Large intestine (tissue), 3 donors: ENCODE measurements around the gene PTGIS. TPM values are rescaled to one million over a fixed set of nuclear protein-coding genes. Genes with fewer than 3 reads are reported as not detected.

Experiments used
- DNase-seq, 2 donors: peaks; one replicate each; pipeline versions ENCODE4 v3.0.0 to v3.0.0-alpha.2; 2013
- H3K27ac ChIP-seq: one replicate; pipeline ENCODE4 v1.5.1; 2013; ENCODE audit warnings: low read length
- H3K27me3 ChIP-seq: 2 replicates; pipeline ENCODE4 v1.6.1; 2013; ENCODE audit warnings: low read length; ENCODE audit not compliant: control insufficient read depth, insufficient read depth
- H3K36me3 ChIP-seq: 2 replicates; pipeline ENCODE4 v1.6.1; 2013; ENCODE audit warnings: low read length; ENCODE audit not compliant: control insufficient read depth, insufficient read depth
- H3K4me1 ChIP-seq: one replicate; pipeline ENCODE4 v1.6.1; 2013; ENCODE audit warnings: low read length; ENCODE audit not compliant: control insufficient read depth, insufficient read depth
- H3K4me3 ChIP-seq: one replicate; pipeline ENCODE4 v1.5.1; 2013; ENCODE audit warnings: low read length
- H3K9me3 ChIP-seq: one replicate; pipeline ENCODE4 v1.6.1; 2013; ENCODE audit warnings: mild to moderate bottlenecking, low read depth, low read length, moderate library complexity; ENCODE audit not compliant: control insufficient read depth
- WGBS: methylation state at CpG from one replicate; pipeline ENCODE4 v1.1.5; 2013; ENCODE audit warnings: low lambda C conversion rate; ENCODE audit not compliant: insufficient coverage; 5-methylcytosine and 5-hydroxymethylcytosine counted together
- polyA plus RNA-seq: library from polyadenylated mRNA; unstranded; fragments of 120-200 nt; gene quantifications from one replicate; pipeline ENCODE4 v1.2.1, GENCODE V29; 2013

Gene PTGIS
- polyA plus RNA-seq, 1 donor, result 13.5 TPM

GRCh38 chr20:49585585-49586245 lies 17.8 kb upstream of the PTGIS start:
- 83% methylated on average over 1 of the region's 9 CpGs for WGBS
- peak overlapping the region; percentile 95 for H3K27ac ChIP-seq
- peaks cover 3% of the 10 kb centered on the region for H3K9me3 ChIP-seq
- H3K27me3 ChIP-seq, result no peaks in the 10 kb centered on the region
- H3K4me3 ChIP-seq, result no peak overlapping the region
- H3K4me1 ChIP-seq, result peaks cover 35% of the 10 kb centered on the region
- no peaks in the 10 kb centered on the region for H3K36me3 ChIP-seq
- DNase-seq, result no peak

- Histone ChIP-seq H3K9me3 (peaks cover 3% of the 10 kb centered on the region), H3K27ac (peak overlapping the region; percentile 95), H3K4me3 (no peak overlapping the region), H3K36me3 (no peaks in the 10 kb centered on the region), H3K4me1 (peaks cover 38% of the 10 kb centered on the region), H3K27me3 (no peaks in the 10 kb centered on the region)
- DNase-seq, result peak; percentile 66 to 73
- 60% methylated on average over 3 of the region's 14 CpGs for WGBS
These were observed 16.8 kb upstream of the PTGIS start for GRCh38 chr20:49584418-49585382.

GRCh38 chr20:49583669-49584417 lies 15.9 kb upstream of the PTGIS start:
- Histone ChIP-seq H3K36me3 (no peaks in the 10 kb centered on the region), H3K27ac (peak overlapping the region; percentile 95), H3K4me3 (no peak overlapping the region), H3K4me1 (peaks cover 38% of the 10 kb centered on the region), H3K9me3 (peaks cover 3% of the 10 kb centered on the region), H3K27me3 (no peaks in the 10 kb centered on the region)
- no CpG with 5 or more reads among the region's 12 CpGs for WGBS
- peak; percentile 88 to 94 for DNase-seq

GRCh38 chr20:49583343-49583668 lies 15.4 kb upstream of the PTGIS start:
- peaks cover 38% of the 10 kb centered on the region for H3K4me1 ChIP-seq
- WGBS, result no CpG with 5 or more reads among the region's 4 CpGs

GRCh38 chr20:49582413-49583334 lies 14.7 kb upstream of the PTGIS start:
- H3K36me3 ChIP-seq, result no peaks in the 10 kb centered on the region
- no peak for DNase-seq
- peaks cover 3% of the 10 kb centered on the region for H3K9me3 ChIP-seq
- peak overlapping the region; percentile 95 for H3K27ac ChIP-seq
- no peaks in the 10 kb centered on the region for H3K27me3 ChIP-seq
- H3K4me3 ChIP-seq, result no peak overlapping the region
- 100% methylated on average over 2 of the region's 10 CpGs for WGBS
- peaks cover 38% of the 10 kb centered on the region for H3K4me1 ChIP-seq

More at GRCh38 chr20:49583343-49583668, 15.4 kb upstream of the PTGIS start:
- Histone ChIP-seq H3K36me3 (no peaks in the 10 kb centered on the region), H3K4me3 (no peak overlapping the region), H3K27me3 (no peaks in the 10 kb centered on the region), H3K9me3 (peaks cover 3% of the 10 kb centered on the region), H3K27ac (peak overlapping the region; percentile 95)
- no peak for DNase-seq

- Histone ChIP-seq H3K4me3 (no peak overlapping the region), H3K27ac (peak overlapping the region; percentile 5), H3K9me3 (peaks cover 3% of the 10 kb centered on the region), H3K36me3 (no peaks in the 10 kb centered on the region), H3K4me1 (peaks cover 38% of the 10 kb centered on the region), H3K27me3 (no peaks in the 10 kb centered on the region)
- WGBS, result 100% methylated on average over 1 of the region's 1 CpG
- no peak for DNase-seq
These were observed 13.5 kb upstream of the PTGIS start for GRCh38 chr20:49581482-49581881.

GRCh38 chr20:49580813-49581174 lies 12.9 kb upstream of the PTGIS start:
- no peaks in the 10 kb centered on the region for H3K36me3 ChIP-seq
- WGBS, result no CpG with 5 or more reads among the region's 1 CpG
- peak overlapping the region; percentile 5 for H3K27ac ChIP-seq
- H3K27me3 ChIP-seq, result no peaks in the 10 kb centered on the region
- peaks cover 3% of the 10 kb centered on the region for H3K9me3 ChIP-seq
- no peak overlapping the region for H3K4me3 ChIP-seq
- DNase-seq, result no peak
- peaks cover 38% of the 10 kb centered on the region for H3K4me1 ChIP-seq

- DNase-seq, result no peak
- Histone ChIP-seq H3K27me3 (no peaks in the 10 kb centered on the region), H3K9me3 (peaks cover 3% of the 10 kb centered on the region), H3K4me3 (no peak overlapping the region), H3K36me3 (no peaks in the 10 kb centered on the region), H3K4me1 (peaks cover 32% of the 10 kb centered on the region), H3K27ac (peak overlapping the region; percentile 48)
- 89% methylated on average over 1 of the region's 15 CpGs for WGBS
These were observed 12.2 kb upstream of the PTGIS start for GRCh38 chr20:49579874-49580812.

- no peak for DNase-seq
- H3K27me3 ChIP-seq, result no peaks in the 10 kb centered on the region
- H3K36me3 ChIP-seq, result no peaks in the 10 kb centered on the region
- H3K9me3 ChIP-seq, result peaks cover 3% of the 10 kb centered on the region
- peak overlapping the region; percentile 48 for H3K27ac ChIP-seq
- whole genome bisulfite sequencing, result 100% methylated on average over 1 of the region's 4 CpGs
- H3K4me1 ChIP-seq, result peaks cover 22% of the 10 kb centered on the region
- H3K4me3 ChIP-seq, result no peak overlapping the region
These were observed 11.3 kb upstream of the PTGIS start for GRCh38 chr20:49579195-49579594.
